RWPE1 (cell line): ENCODE data around the gene LAMB3.

ENCODE experiments used
- CTCF ChIA-PET: fragments of 350-600 bp; sonication (Branson Sonifier 250); formaldehyde crosslinking; extraction: SDS; loops from one replicate; lab custom pipeline; 2021; lab: Yijun Ruan, JAX
- POLR2A ChIA-PET: fragments of 400-600 bp; formaldehyde crosslinking; extraction: SDS; loops from one replicate; lab custom pipeline; 2020; ENCODE audit warnings: antibody characterized with exemption; ENCODE audit not compliant: low non-redundant PET; lab: Yijun Ruan, JAX
- DNase-seq: peaks from one replicate; pipeline ENCODE4 v3.0.0; 2012; ENCODE audit warnings: low spot score
- H3K27ac ChIP-seq: fragments of 450-650 bp; 2 replicates; pipeline ENCODE4 v1.5.1; 2017
- CTCF ChIP-seq: fragments of 450-650 bp; conservative IDR thresholded peaks from 2 replicates; pipeline ENCODE4 v1.5.1; 2017; ENCODE audit warnings: low read depth, mild to moderate bottlenecking

Gene LAMB3

GRCh38 chr1:209611771-209612570 lies 40.3 kb downstream of the LAMB3 start:
- H3K27ac ChIP-seq: no peak overlapping the region
- ChIA-PET CTCF (interaction anchor here (0.6 to 0.8 kb wide), 2 partner anchors 32 to 81 kb away, joined by 4 read pairs; no protein-coding TSS in a partner anchor), POLR2A (no interaction called here)
- DNase-seq: no peak
- TF ChIP-seq CTCF: no peak

- no peak overlapping the region for H3K27ac ChIP-seq
- DNase-seq: no peak
- POLR2A ChIA-PET: no interaction called here
- no peak for TF ChIP-seq CTCF
- CTCF ChIA-PET: no interaction called here
Observed at GRCh38 chr1:209610631-209610905, 41.7 kb downstream of the LAMB3 start.

GRCh38 chr1:209609791-209610630 lies 42.2 kb downstream of the LAMB3 start:
- H3K27ac ChIP-seq: no peak overlapping the region
- no peak for DNase-seq
- CTCF ChIA-PET: interaction anchor here (0.6 to 1.0 kb wide), 2 partner anchors 17 to 45 kb away, joined by 3 to 4 read pairs; no protein-coding TSS in a partner anchor
- TF ChIP-seq CTCF: no peak
- POLR2A ChIA-PET: no interaction called here

GRCh38 chr1:209609041-209609790 lies 43.0 kb downstream of the LAMB3 start:
- no peak for TF ChIP-seq CTCF
- ChIA-PET CTCF (interaction anchor here (0.6 to 1.0 kb wide), 2 partner anchors 18 to 46 kb away, joined by 3 to 4 read pairs; no protein-coding TSS in a partner anchor), POLR2A (no interaction called here)
- H3K27ac ChIP-seq: no peak overlapping the region
- no peak for DNase-seq

- no peak for TF ChIP-seq CTCF
- ChIA-PET CTCF (interaction anchor here (1.6 kb wide), 1 partner anchor 20 kb away, joined by 3 read pairs; no protein-coding TSS in a partner anchor), POLR2A (no interaction called here)
- no peak overlapping the region for H3K27ac ChIP-seq
- no peak for DNase-seq
Observed at GRCh38 chr1:209607795-209608178, 44.4 kb downstream of the LAMB3 start.
